Neural cell (in vitro differentiated cells): Measurements from ENCODE around the gene PSMA7.

ENCODE experiments used
- CTCF ChIP-seq: fragments of 450-650 bp; IDR thresholded peaks from 2 replicates; pipeline ENCODE4 v1.5.1; 2014; ENCODE audit warnings: antibody characterized with exemption, mild to moderate bottlenecking, moderate library complexity; ENCODE audit not compliant: poor library complexity, severe bottlenecking
- EP300 ChIP-seq: fragments of 450-650 bp; conservative IDR thresholded peaks from 2 replicates; pipeline ENCODE4 v1.6.1; 2014; ENCODE audit warnings: antibody characterized with exemption, mild to moderate bottlenecking, moderate library complexity; ENCODE audit not compliant: poor library complexity, severe bottlenecking
- MXI1 ChIP-seq: fragments of 450-650 bp; conservative IDR thresholded peaks from 2 replicates; pipeline ENCODE4 v1.6.1; 2014; ENCODE audit warnings: antibody characterized with exemption, mild to moderate bottlenecking; ENCODE audit not compliant: poor library complexity, severe bottlenecking
- POLR2AphosphoS5 ChIP-seq: IDR thresholded peaks from 2 replicates; pipeline ENCODE4 v1.6.1; 2012
- RAD21 ChIP-seq: fragments of 450-650 bp; conservative IDR thresholded peaks from 2 replicates; pipeline ENCODE4 v1.6.1; 2014; ENCODE audit warnings: antibody characterized with exemption, mild to moderate bottlenecking, moderate library complexity
- TAF1 ChIP-seq: IDR thresholded peaks from 2 replicates; pipeline ENCODE4 v1.6.1; 2012; ENCODE audit warnings: low read depth

GRCh38 chr20:62119115-62119514 is 24.1 kb downstream of the PSMA7 start:
- no peak for TF ChIP-seq EP300
- TF ChIP-seq CTCF: no peak
- TF ChIP-seq TAF1: no peak
- no peak for TF ChIP-seq RAD21
- TF ChIP-seq POLR2AphosphoS5: no peak
- TF ChIP-seq MXI1: no peak
